Thymus (tissue), 11 donors: ENCODE data around the gene CTNNA3. TPM values are rescaled to one million over a fixed set of nuclear protein-coding genes. Genes with fewer than 3 reads are reported as not detected.
"Not testable (repeated sequence)": the region's sequence is repeated elsewhere in the genome, so short reads cannot be mapped to it uniquely, and the experiment has no call there.

Experiments used
- DNase-seq, 9 donors: peaks; one replicate each; pipeline ENCODE4 v3.0.0-alpha.2; 2013; ENCODE audit warnings: low spot score in 9 of 9, low read depth in 6 of 9, missing footprints in 1 of 9
- H3K27ac ChIP-seq, 2 donors: one replicate each; pipeline ENCODE4 v1.5.1; 2013; ENCODE audit warnings: control low read depth in 1 of 2, low read depth in 1 of 2, low read length in 1 of 2, mild to moderate bottlenecking in 1 of 2, moderate library complexity in 1 of 2
- H3K27me3 ChIP-seq, 2 donors: one replicate each; pipeline ENCODE4 v1.5.1; 2013; ENCODE audit warnings: low read length in 1 of 2; ENCODE audit not compliant: control insufficient read depth in 2 of 2, insufficient read depth in 1 of 2
- H3K36me3 ChIP-seq, 2 donors: one replicate each; pipeline ENCODE4 v1.5.1; 2013; ENCODE audit warnings: low read length in 1 of 2, mild to moderate bottlenecking in 1 of 2, moderate library complexity in 1 of 2; ENCODE audit not compliant: control insufficient read depth in 2 of 2, insufficient read depth in 2 of 2
- H3K4me1 ChIP-seq, 2 donors: one replicate each; pipeline ENCODE4 v1.5.1; 2013; ENCODE audit warnings: low read length in 2 of 2; ENCODE audit not compliant: control insufficient read depth in 2 of 2, insufficient read depth in 2 of 2
- H3K4me3 ChIP-seq, 2 donors: one replicate each; pipeline ENCODE4 v1.5.1; 2013; ENCODE audit warnings: low read length in 2 of 2, control low read depth in 1 of 2, mild to moderate bottlenecking in 1 of 2
- H3K9me3 ChIP-seq, 2 donors: one replicate each; pipeline ENCODE4 v1.5.1; 2013; ENCODE audit warnings: low read length in 1 of 2, mild to moderate bottlenecking in 1 of 2; ENCODE audit not compliant: control insufficient read depth in 2 of 2, insufficient read depth in 1 of 2
- WGBS: extraction: QIAGEN DNeasy Blood & Tissue Kit; methylation state at CpG from one replicate; pipeline ENCODE4 v1.1.7; 2013; 5-methylcytosine and 5-hydroxymethylcytosine counted together
- polyA plus RNA-seq: library from polyadenylated mRNA; stranded (reverse); fragments of 200-250 nt; gene quantifications from one replicate; pipeline ENCODE4 v1.2.3, GENCODE V29; 2013
- total RNA-seq: library from RNA; stranded (reverse); fragments of 120-200 nt; gene quantifications from one replicate; pipeline ENCODE4 v1.2.4, GENCODE V29; 2013
- donor health status: healthy.

Gene CTNNA3
- total and polyA plus RNA-seq, 2 donors = 0.27 to 0.28 TPM

GRCh38 chr10:66349076-66349475 is 1346.9 kb downstream of the CTNNA3 start:
- 93% methylated on average over 2 of the region's 2 CpGs for WGBS
- no peaks in the 10 kb centered on the region for H3K4me1 ChIP-seq
- no peaks in the 10 kb centered on the region for H3K27me3 ChIP-seq
- H3K27ac ChIP-seq = no peak overlapping the region
- no peaks in the 10 kb centered on the region for H3K9me3 ChIP-seq
- H3K36me3 ChIP-seq = no peaks in the 10 kb centered on the region
- no peak overlapping the region for H3K4me3 ChIP-seq
- no peak for DNase-seq

GRCh38 chr10:66337211-66337610 is 1358.8 kb downstream of the CTNNA3 start:
- Histone ChIP-seq H3K27ac (no peak overlapping the region), H3K9me3 (peaks cover 0 to 5% of the 10 kb centered on the region in 2 donors), H3K36me3 (no peaks in the 10 kb centered on the region), H3K4me3 (no peak overlapping the region), H3K4me1 (no peaks in the 10 kb centered on the region), H3K27me3 (no peaks in the 10 kb centered on the region)
- DNase-seq = no peak
- WGBS = 52% methylated on average over 3 of the region's 3 CpGs

GRCh38 chr10:66336791-66337190 is 1359.2 kb downstream of the CTNNA3 start:
- Histone ChIP-seq H3K27ac (no peak overlapping the region), H3K36me3 (no peaks in the 10 kb centered on the region), H3K9me3 (peaks cover 0 to 5% of the 10 kb centered on the region in 2 donors), H3K4me1 (no peaks in the 10 kb centered on the region), H3K4me3 (no peak overlapping the region), H3K27me3 (no peaks in the 10 kb centered on the region)
- no peak for DNase-seq

GRCh38 chr10:66335753-66336152 is 1360.2 kb downstream of the CTNNA3 start:
- H3K4me1 ChIP-seq, H3K27ac ChIP-seq, H3K27me3 ChIP-seq, H3K36me3 ChIP-seq, DNase-seq, H3K9me3 ChIP-seq, H3K4me3 ChIP-seq: not testable (repeated sequence)
- WGBS = 96% methylated on average over 8 of the region's 8 CpGs

GRCh38 chr10:66329147-66329546 is 1366.8 kb downstream of the CTNNA3 start:
- Histone ChIP-seq H3K36me3 (no peaks in the 10 kb centered on the region), H3K27ac (no peak overlapping the region), H3K4me1 (no peaks in the 10 kb centered on the region), H3K4me3 (no peak overlapping the region), H3K9me3 (peaks cover 0 to 4% of the 10 kb centered on the region in 2 donors), H3K27me3 (no peaks in the 10 kb centered on the region)
- 98% methylated on average over 7 of the region's 7 CpGs for WGBS
- no peak for DNase-seq

- no peaks in the 10 kb centered on the region for H3K4me1 ChIP-seq
- peaks cover 0 to 8% of the 10 kb centered on the region in 2 donors for H3K9me3 ChIP-seq
- 82% methylated on average over 1 of the region's 1 CpG for WGBS
- no peak overlapping the region for H3K4me3 ChIP-seq
- H3K36me3 ChIP-seq = no peaks in the 10 kb centered on the region
- no peak overlapping the region for H3K27ac ChIP-seq
- DNase-seq = no peak
- H3K27me3 ChIP-seq = no peaks in the 10 kb centered on the region
Measured at GRCh38 chr10:66326876-66327275, 1369.1 kb downstream of the CTNNA3 start.

GRCh38 chr10:66322777-66323176 is 1373.2 kb downstream of the CTNNA3 start:
- Histone ChIP-seq H3K9me3 (peaks cover 0 to 8% of the 10 kb centered on the region in 2 donors), H3K4me3 (no peak overlapping the region), H3K27me3 (no peaks in the 10 kb centered on the region), H3K36me3 (no peaks in the 10 kb centered on the region), H3K4me1 (no peaks in the 10 kb centered on the region), H3K27ac (no peak overlapping the region)
- no peak for DNase-seq
- WGBS = 89% methylated on average over 2 of the region's 2 CpGs

- no peak for DNase-seq
- WGBS = 80% methylated on average over 7 of the region's 7 CpGs
- H3K27me3 ChIP-seq = no peaks in the 10 kb centered on the region
- no peaks in the 10 kb centered on the region for H3K4me1 ChIP-seq
- H3K4me3 ChIP-seq = no peak overlapping the region
- H3K27ac ChIP-seq = no peak overlapping the region
- peaks cover 0 to 8% of the 10 kb centered on the region in 2 donors for H3K9me3 ChIP-seq
- H3K36me3 ChIP-seq = no peaks in the 10 kb centered on the region
Measured at GRCh38 chr10:66321723-66322665, 1374.0 kb downstream of the CTNNA3 start.

GRCh38 chr10:66318761-66319160 is 1377.2 kb downstream of the CTNNA3 start:
- 91% methylated on average over 3 of the region's 3 CpGs for WGBS
- no peak for DNase-seq
- Histone ChIP-seq H3K27ac (no peak overlapping the region), H3K9me3 (peaks cover 0 to 4% of the 10 kb centered on the region in 2 donors), H3K4me3 (no peak overlapping the region), H3K36me3 (no peaks in the 10 kb centered on the region), H3K4me1 (no peaks in the 10 kb centered on the region), H3K27me3 (no peaks in the 10 kb centered on the region)
